Measurements from ENCODE around the gene ARSB.

DNA sequence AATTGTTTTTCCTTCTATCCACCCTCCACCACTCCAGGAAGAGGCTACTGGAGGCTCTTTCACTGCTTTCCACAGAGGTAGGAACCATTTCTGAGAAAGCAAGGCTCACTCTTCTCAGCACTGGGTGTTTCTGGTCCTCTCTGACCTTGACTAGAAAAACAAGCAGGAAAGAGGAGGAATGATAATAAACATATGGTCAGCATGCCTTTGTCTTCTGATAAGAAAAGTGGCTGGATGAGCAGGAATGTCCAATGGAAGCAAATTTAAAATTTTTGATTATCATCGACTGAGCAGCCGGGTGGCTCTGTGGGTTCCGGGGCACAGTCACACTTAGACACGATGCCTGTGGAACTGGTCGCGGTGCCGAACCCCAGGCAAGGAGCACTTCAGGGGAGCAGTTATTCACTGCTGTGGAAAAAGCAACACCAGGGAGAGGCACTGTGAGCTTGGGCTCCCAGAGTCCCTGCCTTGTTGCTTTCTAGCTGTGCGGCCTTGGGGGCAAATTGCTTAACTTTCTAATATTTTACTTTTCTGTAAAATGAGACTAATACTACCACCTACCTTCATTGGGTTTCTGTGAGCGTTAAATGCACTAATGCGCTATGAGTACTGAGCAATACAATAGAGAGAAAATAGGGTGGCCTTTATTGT, 179.5 kb downstream of the ARSB start:
- TF ChIP-seq EZH2 (IDR thresholded peaks at IDR 0.05; ENCODE audit: insufficient read depth, poor library complexity, severe bottlenecking) (no peak), EZH2phosphoT487 (IDR thresholded peaks at IDR 0.05; ENCODE audit: insufficient read depth, low read depth) (no peak)
